Aorta (tissue), 5 donors: ENCODE results near the gene MRPL49. TPM values are rescaled to one million over a fixed set of nuclear protein-coding genes. Genes with fewer than 3 reads are reported as not detected.

ENCODE experiments used
- ATAC-seq: fragments of 200-7000 bp; cut with Tn5 transposase; one replicate; pipeline ENCODE4 v1.9.1; 2022; ENCODE audit warnings: moderate library complexity; ENCODE audit not compliant: low FRiP score
- DNase-seq, 2 donors: peaks; one replicate each; pipeline ENCODE4 v3.0.0-alpha.2; 2020
- H3K27ac ChIP-seq, 2 donors: one replicate each; pipeline ENCODE4 v1.5.1; 2013; ENCODE audit warnings: low read length in 2 of 2, mild to moderate bottlenecking in 2 of 2, moderate library complexity in 2 of 2, control low read depth in 1 of 2, inconsistent platforms in 1 of 2, low read depth in 1 of 2
- H3K27me3 ChIP-seq, 2 donors: one replicate each; pipeline ENCODE4 v1.6.1; 2013; ENCODE audit warnings: control low read depth in 1 of 2, low read length in 1 of 2, mild to moderate bottlenecking in 1 of 2, moderate library complexity in 1 of 2; ENCODE audit not compliant: insufficient read depth in 2 of 2, control insufficient read depth in 1 of 2
- H3K36me3 ChIP-seq, 2 donors: one replicate each; pipeline ENCODE4 v1.6.1; 2013; ENCODE audit warnings: control low read depth in 1 of 2, low read length in 1 of 2, mild to moderate bottlenecking in 1 of 2; ENCODE audit not compliant: insufficient read depth in 2 of 2, control insufficient read depth in 1 of 2
- H3K4me1 ChIP-seq, 2 donors: one replicate each; pipeline ENCODE4 v1.6.1; 2013; ENCODE audit warnings: low read length in 2 of 2, control low read depth in 1 of 2, mild to moderate bottlenecking in 1 of 2, moderate library complexity in 1 of 2; ENCODE audit not compliant: insufficient read depth in 2 of 2, control insufficient read depth in 1 of 2
- H3K4me3 ChIP-seq, 2 donors: one replicate each; pipeline ENCODE4 v1.5.1; 2013; ENCODE audit warnings: low read length in 2 of 2, control low read depth in 1 of 2, mild to moderate bottlenecking in 1 of 2
- H3K9me3 ChIP-seq: one replicate; pipeline ENCODE4 v1.6.1; 2013; ENCODE audit warnings: mild to moderate bottlenecking, low read length; ENCODE audit not compliant: control insufficient read depth
- WGBS, 2 donors: extraction: QIAGEN DNeasy Blood & Tissue Kit; methylation state at CpG; one replicate each; pipeline ENCODE4 v1.1.7; 2013; 5-methylcytosine and 5-hydroxymethylcytosine counted together
- intact Hi-C, 2 donors: fragments of 100-400 bp; cut with DNase I; formaldehyde crosslinking; loops; one replicate each; pipeline versions ENCODE4 v1.14.2 to v1.15.0; 2022
- polyA plus RNA-seq, 2 donors: library from polyadenylated mRNA; stranded (reverse); fragments of 200-250 nt; gene quantifications; one replicate each; pipeline ENCODE4 v1.2.3, GENCODE V29; 2013
- total RNA-seq, 2 donors: library from RNA; stranded (reverse); fragmentation: NEBNext Ultra II Directional; extraction: Animal tissue kit (Norgen Biotek cat#: 25700); gene quantifications; one replicate each; pipeline ENCODE4 v1.2.1, GENCODE V29; 2021
- donor health status: healthy with polysubstance abuse.
- donor health status: Bipolar disorder and iron deficiency.
- donor health status: DM: no; HTN: no; CAD: no.
- donor health status: DM: no; HTN: no; CAD: no.
- donor health status: DM: yes; HTN: yes; CAD: no.

MRPL49 gene
- total and polyA plus RNA-seq, 4 donors, result 35.0 to 52.2 (median 40.7) TPM

DNA sequence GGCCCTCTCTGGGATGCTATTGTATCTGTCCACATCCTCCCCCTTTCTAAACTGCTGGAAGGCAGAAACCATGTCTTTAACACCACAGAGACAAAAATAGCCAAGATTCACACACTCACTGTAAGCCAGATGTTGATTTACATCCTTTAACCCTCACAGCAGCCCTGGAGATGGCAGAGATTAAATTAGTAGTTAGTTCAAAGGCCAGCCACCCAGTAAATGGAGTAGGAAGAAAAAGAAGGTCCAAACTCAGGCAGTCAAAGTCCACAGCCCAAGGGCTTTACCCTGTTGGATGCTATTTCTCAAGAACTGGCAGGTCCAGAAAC, 2.5 kb upstream of the MRPL49 start:
- no peaks in the 10 kb centered on the region for H3K4me1 ChIP-seq
- ATAC-seq (no peak), DNase-seq (no peak)
- no peaks in the 10 kb centered on the region for H3K36me3 ChIP-seq
- no peaks in the 10 kb centered on the region for H3K9me3 ChIP-seq
- no peak overlapping the region for H3K4me3 ChIP-seq
- intact Hi-C loops, result loop anchor here in 1 of 2 donors (5.0 kb wide), 1 partner anchor 107 kb away; the partner anchor contains the start of gene ARL2
- H3K27ac ChIP-seq, result no peak overlapping the region
- no peaks in the 10 kb centered on the region for H3K27me3 ChIP-seq

DNA sequence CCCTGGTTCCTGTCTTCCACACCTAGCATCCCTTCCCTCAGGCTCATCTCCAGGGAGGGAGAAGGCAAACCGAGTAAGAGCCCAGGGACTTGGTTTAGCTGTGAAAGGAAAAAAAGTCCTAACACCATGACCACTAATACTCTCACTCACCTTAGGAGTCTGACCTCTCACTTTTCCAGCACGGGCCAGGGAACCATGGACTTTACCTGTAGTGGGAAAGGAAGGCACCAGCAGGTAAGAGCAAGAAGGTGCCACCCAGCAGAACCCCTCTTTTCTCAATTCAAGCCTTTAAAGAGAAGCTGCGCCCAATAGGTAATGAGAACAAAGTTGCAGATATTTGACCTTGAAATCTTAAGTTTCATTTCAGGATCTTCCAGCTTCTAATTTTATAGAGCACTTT, 1.3 kb upstream of the MRPL49 start:
- Histone ChIP-seq H3K36me3 (no peaks in the 10 kb centered on the region), H3K9me3 (no peaks in the 10 kb centered on the region), H3K4me1 (no peaks in the 10 kb centered on the region), H3K27ac (no peak overlapping the region), H3K27me3 (no peaks in the 10 kb centered on the region), H3K4me3 (peak overlapping the region in 1 of 2 donors; percentile 82)
- WGBS, 2 donors, result 83 to 84% methylated on average over 3 of the region's 3 CpGs
- intact Hi-C loops, result loop anchor here in 1 of 2 donors (5.0 kb wide), 1 partner anchor 39 kb away; the partner anchor contains the start of genes CDCA5 and ZFPL1
- DNase-seq, result no peak
- no peak for ATAC-seq

DNA sequence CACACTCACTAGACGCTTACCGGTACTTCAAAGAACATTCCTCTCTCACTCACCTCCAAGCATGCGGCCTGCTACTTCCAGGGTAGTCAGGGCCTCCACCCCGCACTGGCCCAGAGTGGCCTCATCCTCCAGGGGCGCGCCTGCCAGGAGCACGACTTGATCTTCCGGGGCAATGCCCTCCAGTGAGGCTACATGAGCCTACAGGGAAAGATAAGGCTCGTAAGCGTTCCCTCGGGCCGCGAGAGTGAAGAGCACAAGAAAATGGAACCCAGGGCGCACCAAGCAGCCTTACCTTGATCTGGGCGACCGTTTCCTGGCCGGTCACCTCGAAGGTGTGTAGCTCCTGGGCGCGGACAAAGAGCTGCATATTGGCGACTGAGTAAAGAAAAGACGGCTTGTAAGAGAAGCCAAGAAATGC, 665 bp upstream of the MRPL49 start:
- Histone ChIP-seq H3K36me3 (no peaks in the 10 kb centered on the region), H3K4me1 (no peaks in the 10 kb centered on the region), H3K27ac (peak overlapping the region; percentile 83 to 91), H3K4me3 (peak overlapping the region; percentile 72 to 82), H3K27me3 (no peaks in the 10 kb centered on the region), H3K9me3 (no peaks in the 10 kb centered on the region)
- no peak for ATAC-seq
- DNase-seq, result peak in 1 of 2 donors; percentile 78
- 2 to 5% methylated on average over 22 of the region's 22 CpGs for WGBS, 2 donors
- intact Hi-C loops, result loop anchor here in 1 of 2 donors (5.0 kb wide), 1 partner anchor 39 kb away; the partner anchor contains the start of genes CDCA5 and ZFPL1

DNA sequence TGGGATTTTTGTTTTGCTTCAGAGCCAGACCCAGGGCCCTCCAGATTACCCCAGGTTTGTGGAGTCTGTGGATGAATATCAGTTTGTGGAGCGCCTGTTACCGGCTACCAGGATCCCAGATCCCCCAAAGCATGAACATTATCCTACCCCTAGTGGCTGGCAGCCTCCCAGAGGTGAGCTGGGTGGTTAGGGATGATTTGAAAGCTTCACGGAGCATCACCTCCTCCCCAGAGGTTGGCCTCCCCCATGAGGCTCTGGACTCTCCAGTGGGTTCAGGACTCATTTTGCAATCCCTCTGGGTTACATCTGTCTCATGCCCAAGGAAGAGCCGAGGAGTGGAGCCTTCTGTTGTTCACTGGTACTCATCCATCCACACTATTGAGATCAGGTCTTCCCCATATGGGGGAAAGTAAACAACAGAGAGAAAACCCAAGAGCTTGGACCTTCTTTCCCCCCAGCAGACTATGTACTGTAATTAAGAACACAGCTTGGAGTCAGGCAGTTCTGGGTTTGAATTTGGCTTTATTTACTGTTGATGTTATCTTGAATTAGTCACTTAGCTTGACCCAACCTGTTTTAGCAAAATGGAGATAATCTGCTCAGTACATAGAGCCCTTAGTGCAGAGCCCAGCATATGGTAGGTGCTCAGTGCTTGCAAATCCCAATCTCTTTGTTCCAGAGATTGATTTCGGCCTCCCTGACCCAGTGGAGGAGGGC, 2.5 kb downstream of the MRPL49 start:
- intact Hi-C loops, result loop anchor here in 1 of 2 donors (5.0 kb wide), 1 partner anchor 42 kb away; the partner anchor contains the start of genes CDCA5 and ZFPL1
- no peak for DNase-seq
- 90 to 94% methylated on average over 5 of the region's 5 CpGs for WGBS, 2 donors
- no peak overlapping the region for H3K4me3 ChIP-seq
- no peak overlapping the region for H3K27ac ChIP-seq
- H3K36me3 ChIP-seq, result peaks cover 6 to 7% of the 10 kb centered on the region in 2 donors
- no peaks in the 10 kb centered on the region for H3K4me1 ChIP-seq
- no peaks in the 10 kb centered on the region for H3K9me3 ChIP-seq
- H3K27me3 ChIP-seq, result no peaks in the 10 kb centered on the region
- no peak for ATAC-seq

DNA sequence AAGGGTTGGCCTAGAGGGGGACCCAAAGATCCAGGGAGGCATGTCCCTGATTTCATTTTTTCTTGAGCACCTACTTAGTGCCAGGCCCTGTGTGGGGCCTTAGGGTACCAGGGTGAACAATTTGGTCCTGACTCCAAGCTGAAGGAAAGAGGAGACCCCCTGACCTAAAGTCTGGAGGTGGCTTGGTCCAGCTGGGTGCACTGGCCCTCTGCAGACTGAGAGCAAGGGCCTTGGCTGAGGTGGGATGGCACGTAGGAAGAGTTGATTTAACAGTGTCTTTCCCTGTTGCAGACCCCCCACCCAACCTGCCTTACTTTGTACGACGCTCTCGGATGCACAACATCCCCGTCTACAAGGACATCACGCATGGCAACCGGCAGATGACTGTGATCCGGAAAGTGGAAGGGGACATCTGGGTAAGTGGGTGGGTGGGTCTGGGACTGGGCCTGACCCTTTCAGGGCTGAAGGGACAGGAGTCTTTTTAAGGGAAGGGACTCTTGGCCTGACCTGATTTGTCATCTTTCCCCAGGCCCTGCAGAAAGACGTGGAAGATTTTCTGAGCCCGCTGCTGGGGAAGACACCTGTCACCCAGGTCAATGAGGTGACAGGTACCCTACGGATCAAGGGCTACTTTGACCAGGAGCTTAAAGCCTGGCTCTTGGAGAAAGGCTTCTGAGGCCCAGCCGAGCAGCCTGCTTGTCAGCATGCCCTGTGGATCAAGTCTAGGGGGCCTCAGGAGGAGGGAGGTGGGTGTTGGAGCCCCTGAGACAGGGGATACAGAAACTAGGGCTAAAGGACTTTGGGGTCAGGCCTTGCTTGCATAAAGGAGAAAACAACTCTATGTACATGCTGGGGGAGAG, 3.3 kb downstream of the MRPL49 start:
- H3K27me3 ChIP-seq, result no peaks in the 10 kb centered on the region
- peaks cover 7 to 9% of the 10 kb centered on the region in 2 donors for H3K36me3 ChIP-seq
- no peak overlapping the region for H3K4me3 ChIP-seq
- WGBS, 2 donors, result 86% methylated on average over 12 of the region's 12 CpGs
- DNase-seq (no peak), ATAC-seq (no peak)
- intact Hi-C loops, result no loop called here
- no peaks in the 10 kb centered on the region for H3K9me3 ChIP-seq
- H3K27ac ChIP-seq, result no peak overlapping the region
- H3K4me1 ChIP-seq, result no peaks in the 10 kb centered on the region

DNA sequence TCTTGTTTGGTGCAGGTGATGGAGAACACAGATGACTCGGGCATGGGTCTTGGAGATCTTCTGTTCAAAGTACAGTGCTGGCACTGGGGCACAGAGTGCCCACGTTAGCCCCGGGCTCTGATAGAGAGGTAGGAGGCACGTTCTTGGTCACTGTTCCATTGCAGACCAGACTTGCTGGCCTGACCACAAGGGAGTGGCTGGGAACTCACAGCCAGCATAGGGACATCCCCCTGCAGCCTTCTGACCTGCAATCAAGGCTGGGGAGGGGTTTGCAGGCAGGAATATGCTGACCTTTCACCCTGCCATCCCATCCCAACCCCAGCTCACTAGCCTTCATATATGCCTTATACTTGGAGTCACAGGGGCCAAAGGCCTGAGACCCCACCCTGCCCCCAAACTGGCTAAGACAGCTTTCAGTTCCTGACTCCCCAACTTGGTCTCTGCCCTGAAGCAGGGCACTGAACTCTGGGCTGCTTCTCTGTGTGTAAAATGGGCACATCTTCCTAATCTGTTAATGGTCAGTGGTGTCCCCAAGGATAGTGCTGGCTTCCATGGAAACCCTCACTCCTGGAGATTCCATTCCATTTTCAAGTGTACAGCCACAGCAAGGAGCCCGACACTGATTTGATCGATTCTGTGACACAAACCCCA, 4.6 kb downstream of the MRPL49 start:
- no peak overlapping the region for H3K27ac ChIP-seq
- 55 to 59% methylated on average over 6 of the region's 6 CpGs for WGBS, 2 donors
- H3K4me1 ChIP-seq, result no peaks in the 10 kb centered on the region
- peaks cover 7 to 17% of the 10 kb centered on the region in 2 donors for H3K36me3 ChIP-seq
- intact Hi-C loops, result no loop called here
- H3K4me3 ChIP-seq, result no peak overlapping the region
- no peaks in the 10 kb centered on the region for H3K27me3 ChIP-seq
- DNase-seq (no peak), ATAC-seq (no peak)
- H3K9me3 ChIP-seq, result no peaks in the 10 kb centered on the region

DNA sequence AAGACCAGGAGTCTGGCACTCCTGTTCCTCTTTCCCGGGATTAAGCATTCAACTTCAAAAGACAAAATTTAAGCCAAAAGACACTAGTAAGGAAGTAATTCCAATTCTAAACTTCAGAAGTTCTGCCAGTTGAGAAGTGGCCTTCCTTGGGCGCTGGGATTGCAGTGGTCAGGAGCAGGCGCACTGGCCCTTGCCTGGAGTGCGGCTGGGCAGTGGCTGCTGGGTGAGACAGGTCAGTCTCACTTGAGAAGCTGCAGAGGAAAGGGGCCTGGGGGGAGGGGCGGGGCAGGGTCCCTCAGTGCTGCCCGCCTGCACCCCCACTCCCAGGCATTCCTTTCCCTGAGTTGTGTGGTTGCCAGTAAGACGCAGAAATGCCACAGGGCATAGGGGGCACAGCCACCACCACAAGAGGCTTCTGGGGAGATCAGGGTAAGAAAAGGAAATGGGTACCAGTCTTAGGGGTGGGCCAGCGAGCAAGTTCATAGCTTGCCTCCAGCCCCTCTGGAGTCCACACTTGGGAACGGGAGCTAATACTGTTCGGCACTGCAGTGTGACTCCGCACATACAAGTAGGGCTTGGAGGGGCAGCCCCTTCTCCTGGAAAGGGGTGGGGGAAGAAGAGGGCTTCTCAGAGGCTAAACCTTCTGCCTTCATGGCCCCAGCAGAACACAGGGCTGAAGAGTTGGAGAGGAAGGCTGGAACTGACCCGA, 5.5 kb downstream of the MRPL49 start:
- Histone ChIP-seq H3K4me3 (no peak overlapping the region), H3K27ac (no peak overlapping the region), H3K36me3 (peaks cover 7 to 17% of the 10 kb centered on the region in 2 donors), H3K4me1 (no peaks in the 10 kb centered on the region), H3K27me3 (no peaks in the 10 kb centered on the region), H3K9me3 (no peaks in the 10 kb centered on the region)
- DNase-seq (no peak), ATAC-seq (no peak)
- intact Hi-C loops, result no loop called here
- 66 to 67% methylated on average over 12 of the region's 12 CpGs for WGBS, 2 donors
